ENCODE data around the gene SNHG17. TPM values are rescaled to one million over a fixed set of nuclear protein-coding genes. Genes with fewer than 3 reads are reported as not detected.
"Not testable (repeated sequence)": the region's sequence is repeated elsewhere in the genome, so short reads cannot be mapped to it uniquely, and the experiment has no call there.

The SNHG17 gene
- total RNA-seq, 1 donor from 2014 or later, result 5.1 TPM

DNA sequence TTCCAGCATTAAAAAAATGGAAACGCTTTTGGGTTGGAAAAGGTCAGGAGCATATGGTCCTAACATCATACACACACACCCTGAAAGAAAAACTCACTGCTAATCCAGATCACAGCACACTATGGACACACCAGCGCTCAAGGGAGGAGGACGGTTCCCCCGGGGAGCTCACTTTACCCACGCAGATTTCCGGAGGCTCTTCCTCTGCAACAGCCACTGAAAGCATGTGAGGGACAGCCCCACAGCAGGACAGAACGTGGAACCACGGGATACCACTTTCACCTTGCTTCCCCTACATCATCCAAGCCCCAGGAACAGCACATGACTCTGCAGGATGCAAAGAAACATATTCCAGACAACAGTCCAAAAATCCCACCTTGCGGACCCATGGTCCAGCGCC is 13.2 kb downstream of the SNHG17 start:
- peaks cover 79% of the 10 kb centered on the region for H3K36me3 ChIP-seq

DNA sequence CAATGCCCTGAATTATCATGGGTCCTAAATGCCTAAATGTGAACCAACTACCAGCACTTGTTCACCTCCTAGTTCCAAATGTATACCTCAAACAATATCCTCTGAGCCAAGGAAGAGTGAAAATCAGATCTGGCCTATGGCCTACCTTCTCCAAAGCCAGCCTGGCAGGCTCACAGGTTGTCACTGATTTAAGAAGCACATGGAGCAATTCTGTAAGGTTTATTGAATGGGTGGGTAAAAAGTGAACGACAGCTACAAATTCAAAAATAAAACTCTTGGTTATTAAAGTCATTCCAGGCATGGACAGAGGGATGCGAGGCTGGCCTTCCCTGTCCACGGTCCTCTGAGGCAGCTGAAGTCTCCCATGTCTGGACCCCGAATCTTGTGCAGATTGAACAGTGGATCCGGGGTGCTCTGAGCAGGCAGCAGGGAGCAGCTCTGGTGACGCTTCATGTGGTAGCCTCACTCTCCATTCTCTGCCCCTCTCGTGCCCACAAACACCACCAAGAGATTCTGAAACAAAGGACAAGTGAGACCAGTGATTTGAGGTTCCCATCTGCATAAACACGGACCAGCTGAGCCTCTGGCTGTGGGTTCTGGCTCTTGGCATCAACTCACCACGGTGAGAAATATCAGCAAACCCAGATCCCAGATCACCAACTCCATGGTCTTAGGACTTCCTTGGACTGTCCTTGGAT is 14.6 kb downstream of the SNHG17 start:
- Histone ChIP-seq H3K9me3 (replicated peaks) (no peaks in the 10 kb centered on the region), H3K27me3 (ENCODE audit: low read depth) (no peaks in the 10 kb centered on the region), H3K4me1 (peaks cover 27% of the 10 kb centered on the region), H3K4me3 (no peak overlapping the region), H3K27ac (replicated peaks) (no peak overlapping the region), H3K36me3 (peaks cover 67% of the 10 kb centered on the region)
- intact Hi-C loops (cut with micrococcal nuclease), result no loop called here
- TF ChIP-seq, protein P1, sequence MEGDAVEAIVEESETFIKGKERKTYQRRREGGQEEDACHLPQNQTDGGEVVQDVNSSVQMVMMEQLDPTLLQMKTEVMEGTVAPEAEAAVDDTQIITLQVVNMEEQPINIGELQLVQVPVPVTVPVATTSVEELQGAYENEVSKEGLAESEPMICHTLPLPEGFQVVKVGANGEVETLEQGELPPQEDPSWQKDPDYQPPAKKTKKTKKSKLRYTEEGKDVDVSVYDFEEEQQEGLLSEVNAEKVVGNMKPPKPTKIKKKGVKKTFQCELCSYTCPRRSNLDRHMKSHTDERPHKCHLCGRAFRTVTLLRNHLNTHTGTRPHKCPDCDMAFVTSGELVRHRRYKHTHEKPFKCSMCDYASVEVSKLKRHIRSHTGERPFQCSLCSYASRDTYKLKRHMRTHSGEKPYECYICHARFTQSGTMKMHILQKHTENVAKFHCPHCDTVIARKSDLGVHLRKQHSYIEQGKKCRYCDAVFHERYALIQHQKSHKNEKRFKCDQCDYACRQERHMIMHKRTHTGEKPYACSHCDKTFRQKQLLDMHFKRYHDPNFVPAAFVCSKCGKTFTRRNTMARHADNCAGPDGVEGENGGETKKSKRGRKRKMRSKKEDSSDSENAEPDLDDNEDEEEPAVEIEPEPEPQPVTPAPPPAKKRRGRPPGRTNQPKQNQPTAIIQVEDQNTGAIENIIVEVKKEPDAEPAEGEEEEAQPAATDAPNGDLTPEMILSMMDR (IDR thresholded peaks at IDR 0.05; ENCODE audit: borderline replicate concordance), result no peak
- no peak for DNase-seq

More for the DNA sequence above, 13.2 kb downstream of the SNHG17 start:
- Histone ChIP-seq H3K4me1 (peaks cover 27% of the 10 kb centered on the region), H3K4me3 (no peak overlapping the region), H3K27ac (replicated peaks) (no peak overlapping the region), H3K9me3 (replicated peaks) (no peaks in the 10 kb centered on the region), H3K27me3 (ENCODE audit: low read depth) (no peaks in the 10 kb centered on the region)
- intact Hi-C loops (cut with micrococcal nuclease), result no loop called here
- TF ChIP-seq, protein P1 (IDR thresholded peaks at IDR 0.05; ENCODE audit: borderline replicate concordance), result no peak
- no peak for DNase-seq

DNA sequence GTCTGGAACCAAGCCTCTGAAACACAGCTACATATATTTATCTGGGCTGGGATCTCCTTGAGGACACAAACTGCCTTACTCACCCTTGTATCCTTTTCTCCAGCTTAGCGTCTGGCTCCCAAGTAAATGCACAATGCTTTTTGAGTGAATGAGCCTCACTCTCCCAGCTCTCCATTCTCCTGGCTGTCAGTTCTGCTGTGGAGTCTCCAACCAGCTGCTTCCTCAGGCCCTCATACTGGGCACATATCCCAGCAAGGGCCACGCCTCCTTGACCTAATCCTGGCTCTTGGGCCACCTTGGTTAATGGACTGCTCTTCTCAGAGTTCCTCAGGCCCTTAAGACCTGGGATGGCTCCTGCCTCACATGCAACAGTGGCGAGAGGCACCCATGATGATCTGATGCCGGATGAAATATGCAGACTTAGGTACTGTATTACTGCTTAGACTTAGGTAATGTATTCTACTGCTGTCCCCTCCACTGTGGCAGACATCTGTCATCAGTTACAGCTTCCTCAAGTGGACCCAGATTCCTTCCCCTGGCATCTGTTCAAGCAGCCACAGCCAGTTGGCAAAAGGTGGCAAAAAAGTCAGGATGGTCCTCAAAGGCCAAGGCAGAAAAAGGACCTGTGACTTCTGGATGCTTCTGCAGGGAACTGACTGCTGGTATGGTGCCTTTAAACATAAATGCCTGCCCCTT is 16.5 kb downstream of the SNHG17 start:
- Histone ChIP-seq H3K36me3 (peaks cover 49% of the 10 kb centered on the region), H3K27me3 (ENCODE audit: low read depth) (no peaks in the 10 kb centered on the region), H3K9me3 (replicated peaks) (no peaks in the 10 kb centered on the region), H3K27ac (replicated peaks) (peak overlapping the region; percentile 32), H3K4me3 (no peak overlapping the region), H3K4me1 (peaks cover 27% of the 10 kb centered on the region)
- TF ChIP-seq, protein P1 (IDR thresholded peaks at IDR 0.05; ENCODE audit: borderline replicate concordance), result no peak
- DNase-seq, result peak; percentile 58
- intact Hi-C loops (cut with micrococcal nuclease), result no loop called here

DNA sequence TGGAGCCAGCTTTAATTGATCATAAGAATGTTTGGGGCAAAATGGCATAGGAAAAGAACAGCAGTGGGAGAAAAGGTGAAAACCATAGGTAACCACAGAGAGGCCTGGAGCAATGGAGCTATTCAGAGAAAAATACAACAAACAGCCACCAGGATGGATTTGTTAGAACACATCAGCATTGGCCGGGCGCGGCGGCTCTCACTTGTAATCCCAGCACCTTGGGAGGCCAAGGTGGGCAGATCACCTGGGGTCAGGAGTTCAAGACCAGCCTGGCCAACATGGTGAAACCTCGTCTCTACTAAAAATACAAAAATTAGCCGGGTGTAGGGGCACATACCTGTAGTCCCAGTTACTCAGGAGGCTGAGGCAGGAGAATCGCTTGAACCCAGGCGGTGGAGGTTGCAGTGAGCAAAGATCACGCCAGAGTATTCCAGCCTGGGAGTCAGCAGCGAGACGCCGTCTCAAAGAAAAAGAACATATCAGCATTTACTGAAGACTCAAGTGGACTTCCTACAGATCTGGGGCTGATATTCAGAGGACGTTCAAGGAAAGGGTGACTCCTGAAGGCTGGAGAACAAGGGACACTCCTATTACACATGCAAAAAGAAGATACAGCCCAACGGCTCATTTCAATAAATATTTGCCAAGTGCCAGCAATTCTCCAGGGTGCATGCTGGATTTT is 20.2 kb downstream of the SNHG17 start:
- H3K27ac ChIP-seq (replicated peaks), result no peak overlapping the region
- H3K36me3 ChIP-seq, result peaks cover 19% of the 10 kb centered on the region
- intact Hi-C loops (cut with micrococcal nuclease), result no loop called here
- H3K9me3 ChIP-seq (replicated peaks), result no peaks in the 10 kb centered on the region
- no peak for DNase-seq
- no peak overlapping the region for H3K4me3 ChIP-seq
- peaks cover 15% of the 10 kb centered on the region for H3K4me1 ChIP-seq
- TF ChIP-seq, protein P1 (IDR thresholded peaks at IDR 0.05; ENCODE audit: borderline replicate concordance), result no peak
- H3K27me3 ChIP-seq (ENCODE audit: low read depth), result no peaks in the 10 kb centered on the region

DNA sequence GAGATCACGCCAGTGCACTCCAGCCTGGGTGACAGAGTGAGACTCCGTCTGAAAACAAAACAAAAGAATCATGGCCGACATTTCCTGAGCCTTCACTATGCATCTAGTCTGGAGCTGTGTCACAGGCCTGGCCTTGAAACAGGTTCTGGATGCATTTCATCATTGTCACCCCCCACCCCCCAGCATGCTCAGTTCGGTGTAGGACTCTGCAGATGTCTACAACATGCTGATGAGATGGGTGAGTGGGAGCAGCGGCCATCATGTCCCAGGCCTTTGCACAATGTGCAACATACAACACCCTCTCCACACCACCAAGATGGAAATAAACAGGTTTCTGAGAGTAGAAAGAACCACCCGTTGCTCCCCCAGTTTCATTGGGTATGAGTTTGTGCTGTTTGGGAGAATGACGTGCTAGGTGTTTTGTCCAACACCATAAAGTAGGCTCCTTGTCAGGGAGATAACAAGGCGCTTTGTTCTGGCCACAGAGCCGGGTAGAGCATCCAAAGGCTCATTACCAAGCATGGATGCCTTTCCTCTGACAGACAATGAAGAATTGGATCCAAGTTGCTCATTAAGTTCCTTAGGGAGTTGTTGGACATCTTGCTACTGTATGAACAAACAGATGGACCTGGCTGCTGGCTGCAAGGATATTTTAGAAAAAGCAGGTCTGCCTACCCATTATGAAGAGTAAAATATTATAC is 22.1 kb downstream of the SNHG17 start:
- TF ChIP-seq, protein P1 (IDR thresholded peaks at IDR 0.05; ENCODE audit: borderline replicate concordance), result no peak
- H3K9me3 ChIP-seq (replicated peaks), result no peaks in the 10 kb centered on the region
- no peak overlapping the region for H3K4me3 ChIP-seq
- H3K36me3 ChIP-seq, result peaks cover 7% of the 10 kb centered on the region
- peaks cover under 1% of the 10 kb centered on the region for H3K4me1 ChIP-seq
- no peaks in the 10 kb centered on the region for H3K27me3 ChIP-seq (ENCODE audit: low read depth)
- no peak overlapping the region for H3K27ac ChIP-seq (replicated peaks)
- intact Hi-C loops (cut with micrococcal nuclease), result no loop called here
- DNase-seq, result no peak

DNA sequence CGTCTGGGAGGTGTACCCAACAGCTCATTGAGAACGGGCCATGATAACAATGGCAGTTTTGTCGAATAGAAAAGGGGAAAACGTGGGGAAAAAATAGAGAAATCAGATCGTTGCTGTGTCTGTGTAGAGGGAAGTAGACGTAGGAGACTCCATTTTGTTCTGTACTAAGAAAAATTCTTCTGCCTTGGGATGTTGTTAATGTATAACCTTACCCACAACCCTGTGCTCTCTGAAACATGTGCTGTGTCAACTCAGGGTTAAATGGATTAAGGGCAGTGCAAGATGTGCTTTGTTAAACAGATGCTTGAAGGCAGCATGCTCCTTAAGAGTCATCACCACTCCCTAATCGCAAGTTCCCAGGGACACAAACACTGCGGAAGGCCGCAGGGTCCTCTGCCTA is 27.3 kb downstream of the SNHG17 start:
- H3K4me3 ChIP-seq; intact Hi-C loops (cut with micrococcal nuclease); DNase-seq; H3K27me3 ChIP-seq (ENCODE audit: low read depth); H3K27ac ChIP-seq (replicated peaks); H3K4me1 ChIP-seq; H3K36me3 ChIP-seq; H3K9me3 ChIP-seq (replicated peaks): not testable (repeated sequence)
